Mesenchymal stem cell (in vitro differentiated cells and primary cell): ENCODE measurements around the gene AKT3.

ENCODE experiments used
- DNase-seq: peaks from one replicate; pipeline ENCODE4 v3.0.0-alpha.2; 2013
- H2AFZ ChIP-seq: one replicate; pipeline ENCODE4 v1.6.1; 2013; ENCODE audit warnings: low read depth, mild to moderate bottlenecking, control low read depth, inconsistent platforms, low read length, moderate library complexity
- H2AK5ac ChIP-seq: 2 replicates; pipeline ENCODE4 v1.6.1; 2013; ENCODE audit warnings: low read length, moderate library complexity, mild to moderate bottlenecking, inconsistent platforms; ENCODE audit not compliant: severe bottlenecking
- H2BK120ac ChIP-seq: one replicate; pipeline ENCODE4 v1.6.1; 2013; ENCODE audit warnings: low read depth, mild to moderate bottlenecking, inconsistent platforms, low read length, moderate library complexity
- H2BK12ac ChIP-seq, 2 experiments: one replicate each; pipeline ENCODE4 v1.6.1; 2013; ENCODE audit warnings: inconsistent platforms in 2 of 2, low read length in 2 of 2, mild to moderate bottlenecking in 2 of 2, moderate library complexity in 2 of 2, control low read depth in 1 of 2
- H2BK15ac ChIP-seq: one replicate; pipeline ENCODE4 v1.6.1; 2013; ENCODE audit warnings: mild to moderate bottlenecking, low read depth, inconsistent platforms; ENCODE audit not compliant: poor library complexity, severe bottlenecking
- H2BK5ac ChIP-seq: 2 replicates; pipeline ENCODE4 v1.6.1; 2013; ENCODE audit warnings: low read depth, mild to moderate bottlenecking, low read length, control low read depth, inconsistent platforms; ENCODE audit not compliant: poor library complexity, severe bottlenecking
- H3K14ac ChIP-seq, 2 experiments: one replicate each; pipeline ENCODE4 v1.6.1; 2013; ENCODE audit warnings: inconsistent platforms in 2 of 2, low read length in 2 of 2, control low read depth in 1 of 2, mild to moderate bottlenecking in 1 of 2, moderate library complexity in 1 of 2
- H3K18ac ChIP-seq, 2 experiments: one replicate each; pipeline ENCODE4 v1.6.1; 2013; ENCODE audit warnings: inconsistent platforms in 2 of 2, low read length in 2 of 2, control low read depth in 1 of 2, low read depth in 1 of 2, mild to moderate bottlenecking in 1 of 2
- H3K23ac ChIP-seq, 2 experiments: one replicate each; pipeline ENCODE4 v1.6.1; 2013; ENCODE audit warnings: inconsistent platforms in 2 of 2, low read length in 2 of 2, mild to moderate bottlenecking in 2 of 2, moderate library complexity in 2 of 2, control low read depth in 1 of 2
- H3K27ac ChIP-seq: 2 replicates; pipeline ENCODE4 v1.5.1; 2013; ENCODE audit warnings: mild to moderate bottlenecking, moderate library complexity, low read length, control low read depth, inconsistent platforms; ENCODE audit not compliant: poor library complexity, severe bottlenecking
- H3K27me3 ChIP-seq, 2 experiments: 2 replicates each; pipeline versions ENCODE4 v1.6.1 to v1.7.0; 2013; ENCODE audit warnings: low read length in 2 of 2, mild to moderate bottlenecking in 2 of 2, moderate library complexity in 2 of 2, control low read depth in 1 of 2, inconsistent platforms in 1 of 2; ENCODE audit not compliant: control insufficient read depth in 1 of 2, insufficient read depth in 1 of 2
- H3K36me3 ChIP-seq, 2 experiments: 2 replicates each; pipeline versions ENCODE4 v1.6.1 to v1.7.0; 2013; ENCODE audit warnings: low read length in 2 of 2, control low read depth in 1 of 2, inconsistent platforms in 1 of 2, low read depth in 1 of 2, mild to moderate bottlenecking in 1 of 2; ENCODE audit not compliant: insufficient read depth in 2 of 2, control insufficient read depth in 1 of 2
- H3K4ac ChIP-seq, 2 experiments: one replicate each; pipeline ENCODE4 v1.6.1; 2013; ENCODE audit warnings: inconsistent platforms in 2 of 2, low read length in 2 of 2, mild to moderate bottlenecking in 2 of 2, moderate library complexity in 2 of 2, control low read depth in 1 of 2, low read depth in 1 of 2
- H3K4me1 ChIP-seq: 2 replicates; pipeline ENCODE4 v1.6.1; 2013; ENCODE audit warnings: low read depth, low read length, control low read depth; ENCODE audit not compliant: control insufficient read depth, insufficient read depth
- H3K4me2 ChIP-seq: 2 replicates; pipeline ENCODE4 v1.6.1; 2013; ENCODE audit warnings: low read length, mild to moderate bottlenecking, inconsistent platforms; ENCODE audit not compliant: poor library complexity, severe bottlenecking
- H3K4me3 ChIP-seq, 2 experiments: 2 replicates each; pipeline versions ENCODE4 v1.5.1 to v1.7.0; 2013; ENCODE audit warnings: low read length in 2 of 2, mild to moderate bottlenecking in 2 of 2, control low read depth in 1 of 2, low read depth in 1 of 2; ENCODE audit not compliant: insufficient read depth in 1 of 2
- H3K79me1 ChIP-seq: replicated peaks from 2 replicates; pipeline ENCODE4 v1.6.1; 2013; ENCODE audit warnings: mild to moderate bottlenecking, control low read depth, low read length, inconsistent platforms; ENCODE audit not compliant: poor library complexity, severe bottlenecking
- H3K9ac ChIP-seq: 2 replicates; pipeline ENCODE4 v1.7.0; 2013; ENCODE audit warnings: mild to moderate bottlenecking, low read length, moderate library complexity
- H3K9me3 ChIP-seq: 2 replicates; pipeline ENCODE4 v1.7.0; 2013; ENCODE audit warnings: mild to moderate bottlenecking, low read length; ENCODE audit not compliant: control insufficient read depth
- H4K8ac ChIP-seq: one replicate; pipeline ENCODE4 v1.6.1; 2013; ENCODE audit warnings: inconsistent platforms, mild to moderate bottlenecking, low read length, moderate library complexity
- H4K91ac ChIP-seq: one replicate; pipeline ENCODE4 v1.6.1; 2013; ENCODE audit warnings: mild to moderate bottlenecking, low read length, inconsistent platforms
- WGBS: methylation state at CpG from one replicate; pipeline ENCODE4 v1.1.7; 2013; ENCODE audit warnings: mixed read lengths; 5-methylcytosine and 5-hydroxymethylcytosine counted together

The AKT3 gene

GRCh38 chr1:243496806-243497205 lies 353.2 kb downstream of the AKT3 start:
- H2AK5ac ChIP-seq, result no peak overlapping the region
- no peaks in the 10 kb centered on the region for H3K9me3 ChIP-seq
- no peak overlapping the region for H3K4me2 ChIP-seq
- H2BK5ac ChIP-seq, result no peak overlapping the region
- peaks cover 34 to 45% of the 10 kb centered on the region in 2 experiments for H3K36me3 ChIP-seq
- DNase-seq, result no peak
- peak overlapping the region in 1 of 2 experiments; percentile 72 for H2BK12ac ChIP-seq
- H3K9ac ChIP-seq, result no peak overlapping the region
- H3K27me3 ChIP-seq, result no peaks in the 10 kb centered on the region
- H2AFZ ChIP-seq, result no peak overlapping the region
- no peak overlapping the region for H2BK120ac ChIP-seq
- H3K27ac ChIP-seq, result no peak overlapping the region
- no peak overlapping the region for H2BK15ac ChIP-seq
- H3K23ac ChIP-seq, result no peak overlapping the region
- H3K18ac ChIP-seq, result peak overlapping the region in 1 of 2 experiments; percentile 64
- no peak overlapping the region for H3K4ac ChIP-seq
- peaks cover 12% of the 10 kb centered on the region for H3K79me1 ChIP-seq
- H3K4me3 ChIP-seq, result no peak overlapping the region
- 97% methylated on average over 11 of the region's 11 CpGs for WGBS
- H4K91ac ChIP-seq, result peak overlapping the region; percentile 88
- H4K8ac ChIP-seq, result peak overlapping the region; percentile 27
- H3K4me1 ChIP-seq, result peaks cover 7% of the 10 kb centered on the region
- no peak overlapping the region for H3K14ac ChIP-seq

- Histone ChIP-seq H2BK12ac (peak overlapping the region in 1 of 2 experiments; percentile 68), H2BK15ac (no peak overlapping the region), H3K36me3 (peaks cover 37 to 45% of the 10 kb centered on the region in 2 experiments), H3K23ac (no peak overlapping the region), H4K8ac (peak overlapping the region; percentile 85), H3K4me2 (no peak overlapping the region), H3K9me3 (no peaks in the 10 kb centered on the region), H3K4ac (peak overlapping the region; percentile 29 to 68), H3K9ac (peak overlapping the region; percentile 6), H2AFZ (no peak overlapping the region), H2AK5ac (no peak overlapping the region), H3K4me1 (peaks cover 7% of the 10 kb centered on the region), H4K91ac (peak overlapping the region; percentile 64), H3K18ac (peak overlapping the region; percentile 5 to 79), H3K4me3 (no peak overlapping the region), H2BK120ac (no peak overlapping the region), H3K14ac (peak overlapping the region in 1 of 2 experiments; percentile 28), H2BK5ac (peak overlapping the region; percentile 3), H3K27ac (no peak overlapping the region), H3K79me1 (peaks cover 17% of the 10 kb centered on the region), H3K27me3 (no peaks in the 10 kb centered on the region)
- whole genome bisulfite sequencing, result 93% methylated on average over 18 of the region's 19 CpGs
- no peak for DNase-seq
Measured at GRCh38 chr1:243496187-243496646, 353.8 kb downstream of the AKT3 start.

- no peaks in the 10 kb centered on the region for H3K9me3 ChIP-seq
- peaks cover 17% of the 10 kb centered on the region for H3K79me1 ChIP-seq
- peak overlapping the region in 1 of 2 experiments; percentile 13 for H3K14ac ChIP-seq
- no peaks in the 10 kb centered on the region for H3K27me3 ChIP-seq
- H4K91ac ChIP-seq, result peak overlapping the region; percentile 63
- DNase-seq, result peak; percentile 80
- H2BK5ac ChIP-seq, result no peak overlapping the region
- no peak overlapping the region for H2AFZ ChIP-seq
- whole genome bisulfite sequencing, result 93% methylated on average over 24 of the region's 24 CpGs
- H3K18ac ChIP-seq, result peak overlapping the region in 1 of 2 experiments; percentile 44
- H4K8ac ChIP-seq, result peak overlapping the region; percentile 85
- no peak overlapping the region for H3K4me2 ChIP-seq
- peaks cover 41 to 45% of the 10 kb centered on the region in 2 experiments for H3K36me3 ChIP-seq
- no peak overlapping the region for H2BK120ac ChIP-seq
- H2BK12ac ChIP-seq, result peak overlapping the region; percentile 40 to 59
- peaks cover 7% of the 10 kb centered on the region for H3K4me1 ChIP-seq
- H3K4ac ChIP-seq, result peak overlapping the region in 1 of 2 experiments; percentile 22
- peak overlapping the region; percentile 6 for H3K9ac ChIP-seq
- H2BK15ac ChIP-seq, result no peak overlapping the region
- no peak overlapping the region for H3K4me3 ChIP-seq
- no peak overlapping the region for H3K27ac ChIP-seq
- H3K23ac ChIP-seq, result no peak overlapping the region
- no peak overlapping the region for H2AK5ac ChIP-seq
Measured at GRCh38 chr1:243495442-243496186, 354.4 kb downstream of the AKT3 start.

- no peak overlapping the region for H2BK5ac ChIP-seq
- no peak overlapping the region for H2BK15ac ChIP-seq
- H3K79me1 ChIP-seq, result peaks cover 17% of the 10 kb centered on the region
- peak overlapping the region; percentile 66 for H4K8ac ChIP-seq
- DNase-seq, result no peak
- H3K4me3 ChIP-seq, result no peak overlapping the region
- no peak overlapping the region for H2AK5ac ChIP-seq
- no peak overlapping the region for H3K18ac ChIP-seq
- H3K4me1 ChIP-seq, result peaks cover 7% of the 10 kb centered on the region
- no peak overlapping the region for H4K91ac ChIP-seq
- H2BK12ac ChIP-seq, result no peak overlapping the region
- no peak overlapping the region for H3K23ac ChIP-seq
- H3K14ac ChIP-seq, result no peak overlapping the region
- no peak overlapping the region for H2AFZ ChIP-seq
- 89% methylated on average over 15 of the region's 15 CpGs for WGBS
- no peaks in the 10 kb centered on the region for H3K9me3 ChIP-seq
- H3K27me3 ChIP-seq, result no peaks in the 10 kb centered on the region
- no peak overlapping the region for H3K4ac ChIP-seq
- peaks cover 45% of the 10 kb centered on the region in 2 experiments for H3K36me3 ChIP-seq
- no peak overlapping the region for H3K9ac ChIP-seq
- H2BK120ac ChIP-seq, result no peak overlapping the region
- no peak overlapping the region for H3K27ac ChIP-seq
- H3K4me2 ChIP-seq, result no peak overlapping the region
Measured at GRCh38 chr1:243494741-243495431, 355.2 kb downstream of the AKT3 start.
